GM23338 (cell line): Measurements from ENCODE around the gene SLC41A3. TPM values are rescaled to one million over a fixed set of nuclear protein-coding genes. Genes with fewer than 3 reads are reported as not detected.

Experiments used
- ATAC-seq: fragments of 200-7000 bp; cut with Tn5 transposase; 3 replicates; pipeline ENCODE4 v1.9.1; 2020
- DNase-seq: peaks from one replicate; pipeline ENCODE4 v3.0.0-alpha.2; 2015; ENCODE audit warnings: low spot score
- H2AFZ ChIP-seq: fragments of 200-600 bp; sonication (generic); 2 replicates; pipeline ENCODE4 v1.8.0; 2016; ENCODE audit warnings: antibody characterized with exemption, mild to moderate bottlenecking, moderate library complexity
- H3F3A ChIP-seq: fragments of 200-600 bp; sonication (generic); replicated peaks from 2 replicates; pipeline ENCODE4 v1.8.0; 2017; ENCODE audit warnings: antibody characterized with exemption, mixed run types, low read depth
- H3K27ac ChIP-seq: fragments of 200-600 bp; sonication (generic); 2 replicates; pipeline ENCODE4 v1.6.1; 2016; ENCODE audit warnings: low read depth
- H3K27me3 ChIP-seq: fragments of 200-600 bp; sonication (generic); 2 replicates; pipeline ENCODE4 v1.8.0; 2016; ENCODE audit warnings: mild to moderate bottlenecking, mixed run types, moderate library complexity; ENCODE audit not compliant: insufficient read depth
- H3K36me3 ChIP-seq: fragments of 200-600 bp; sonication (generic); 2 replicates; pipeline ENCODE4 v1.8.0; 2016; ENCODE audit warnings: mild to moderate bottlenecking; ENCODE audit not compliant: insufficient read depth
- H3K4me1 ChIP-seq: fragments of 200-600 bp; sonication (generic); 2 replicates; pipeline ENCODE4 v1.8.0; 2016; ENCODE audit warnings: mild to moderate bottlenecking, moderate library complexity; ENCODE audit not compliant: insufficient read depth
- H3K4me2 ChIP-seq: fragments of 200-600 bp; sonication (generic); 2 replicates; pipeline ENCODE4 v1.7.1; 2017; ENCODE audit warnings: mixed run types
- H3K4me3 ChIP-seq: fragments of 200-600 bp; sonication (generic); 2 replicates; pipeline ENCODE4 v1.6.1; 2016; ENCODE audit warnings: mixed run types
- H3K79me2 ChIP-seq: fragments of 200-600 bp; sonication (generic); replicated peaks from 2 replicates; pipeline ENCODE4 v1.8.0; 2017; ENCODE audit warnings: mild to moderate bottlenecking; ENCODE audit not compliant: insufficient read depth
- H3K9me2 ChIP-seq: fragments of 200-600 bp; sonication (generic); 2 replicates; pipeline ENCODE4 v1.8.0; 2017; ENCODE audit not compliant: insufficient read depth
- H4K20me1 ChIP-seq: fragments of 200-600 bp; sonication (generic); replicated peaks from 2 replicates; pipeline ENCODE4 v1.8.0; 2017; ENCODE audit warnings: mild to moderate bottlenecking; ENCODE audit not compliant: insufficient read depth
- H3K27ac Mint-ChIP-seq: 2 replicates; pipeline ENCODE4 v1.8.0; 2020; ENCODE audit warnings: inconsistent platforms, mild to moderate bottlenecking, moderate library complexity, mixed read lengths
- H3K27me3 Mint-ChIP-seq: 3 replicates; pipeline ENCODE4 v1.8.0; 2022; ENCODE audit warnings: low read depth, mild to moderate bottlenecking, moderate library complexity, mixed read lengths, inconsistent platforms; ENCODE audit not compliant: insufficient read depth, poor library complexity
- H3K36me3 Mint-ChIP-seq: 3 replicates; pipeline ENCODE4 v1.8.0; 2021; ENCODE audit warnings: low read depth, mild to moderate bottlenecking, inconsistent platforms, moderate library complexity, mixed read lengths
- H3K4me1 Mint-ChIP-seq: 3 replicates; pipeline ENCODE4 v1.8.0; 2020; ENCODE audit warnings: mild to moderate bottlenecking, inconsistent platforms, mixed read lengths
- H3K4me3 Mint-ChIP-seq: 3 replicates; pipeline ENCODE4 v1.8.0; 2021; ENCODE audit warnings: moderate library complexity, mild to moderate bottlenecking, inconsistent platforms, mixed read lengths
- H3K9me3 Mint-ChIP-seq: 3 replicates; pipeline ENCODE4 v1.8.0; 2020; ENCODE audit warnings: moderate library complexity, mild to moderate bottlenecking, inconsistent platforms, mixed read lengths
- EZH2 ChIP-seq: fragments of 200-600 bp; sonication (generic); IDR thresholded peaks from one replicate; pipeline ENCODE4 v1.8.0; 2017; ENCODE audit warnings: antibody characterized with exemption, mild to moderate bottlenecking, low read depth; ENCODE audit not compliant: unreplicated experiment
- EZH2phosphoT487 ChIP-seq: fragments of 200-600 bp; sonication (generic); IDR thresholded peaks from one replicate; pipeline ENCODE4 v1.8.1; 2018; ENCODE audit warnings: antibody characterized with exemption; ENCODE audit not compliant: unreplicated experiment
- JUNB ChIP-seq: IDR thresholded peaks from one replicate; pipeline ENCODE4 v1.6.1; 2016; ENCODE audit warnings: antibody characterized with exemption; ENCODE audit not compliant: unreplicated experiment
- NANOG ChIP-seq: IDR thresholded peaks from 2 replicates; pipeline ENCODE4 v1.6.1; 2016; ENCODE audit warnings: antibody characterized with exemption, borderline replicate concordance
- POLR2AphosphoS5 ChIP-seq: IDR thresholded peaks from 2 replicates; pipeline ENCODE4 v1.6.1; 2016; ENCODE audit warnings: antibody characterized with exemption, low read depth
- STAT1 ChIP-seq: IDR thresholded peaks from one replicate; pipeline ENCODE4 v1.6.1; 2016; ENCODE audit warnings: antibody characterized with exemption; ENCODE audit not compliant: unreplicated experiment
- ZNF114 ChIP-seq: fragments of 250-450 bp; sonication (Bioruptor Pico); IDR thresholded peaks from 2 replicates; pipeline ENCODE4 v1.5.0; 2020; ENCODE audit warnings: mild to moderate bottlenecking, moderate library complexity
- ZNF331 ChIP-seq: fragments of 250-450 bp; sonication (Bioruptor Pico); IDR thresholded peaks from 2 replicates; pipeline ENCODE4 v1.5.0; 2020; ENCODE audit warnings: low read depth, mild to moderate bottlenecking, moderate library complexity
- polyA plus RNA-seq: library from polyadenylated mRNA; unstranded; fragments of >200 nt; fragmentation: Nextera tagmentation; extraction: Ambion mirVana; gene quantifications from 2 replicates; pipeline ENCODE4 v1.2.1, GENCODE V29; 2016
- total RNA-seq: library from RNA; depleted of rRNA; stranded (reverse); fragments of >200 nt; shearing (Covaris generic); gene quantifications from 2 replicates; pipeline ENCODE4 v1.2.3, GENCODE V29; 2014
- TF ChIP-seq, protein P1 (sequence below): IDR thresholded peaks from one replicate; pipeline ENCODE4 v1.6.1; 2018; ENCODE audit warnings: antibody characterized with exemption; ENCODE audit not compliant: unreplicated experiment
- TF ChIP-seq, protein P2 (sequence below): fragments of 250-450 bp; sonication (Bioruptor Pico); IDR thresholded peaks from 2 replicates; pipeline ENCODE4 v1.5.0; 2020; ENCODE audit warnings: mild to moderate bottlenecking, moderate library complexity
- TF ChIP-seq, protein P3 (sequence below): IDR thresholded peaks from 2 replicates; pipeline ENCODE4 v1.6.1; 2016; ENCODE audit warnings: antibody characterized with exemption

The SLC41A3 gene
- total and polyA plus RNA-seq, 2 experiments from 2014 or later, result 12.1 to 29.8 TPM

DNA sequence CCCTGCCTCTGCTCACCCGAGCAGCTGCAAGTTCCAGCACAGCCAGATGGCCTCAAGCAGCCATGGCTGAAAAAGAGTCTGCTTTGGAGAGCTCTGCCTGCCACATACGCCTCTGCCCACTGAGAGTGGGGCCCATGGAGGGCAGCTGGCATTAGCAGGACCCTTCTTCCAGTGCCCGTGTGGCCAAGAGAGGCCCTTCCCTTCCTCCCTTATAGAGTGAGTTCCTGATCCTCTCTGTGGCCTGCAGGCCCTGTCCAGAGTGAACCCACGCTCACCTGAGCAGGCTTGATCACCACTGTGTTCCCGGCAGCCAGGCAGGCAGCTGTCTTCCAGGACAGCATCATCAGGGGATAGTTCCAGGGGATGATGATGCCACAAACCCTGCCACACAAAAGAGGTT is 41.4 kb upstream of the SLC41A3 start:
- Histone ChIP-seq H3K4me2 (no peak overlapping the region), H3K9me2 (no peaks in the 10 kb centered on the region), H3K4me1 (no peaks in the 10 kb centered on the region; the same call in 1 of the 2 replicates), H2AFZ (no peak overlapping the region), H3K4me3 (no peak overlapping the region), H4K20me1 (no peaks in the 10 kb centered on the region), H3K36me3 (no peaks in the 10 kb centered on the region), H3F3A (no peaks in the 10 kb centered on the region), H3K79me2 (no peaks in the 10 kb centered on the region), H3K27ac (no peak overlapping the region), H3K27me3 (no peaks in the 10 kb centered on the region)
- DNase-seq (no peak), ATAC-seq (no peak)
- Mint-ChIP-seq H3K27me3 (peaks cover 12% of the 10 kb centered on the region), H3K4me3 (no peak overlapping the region), H3K27ac (no peak overlapping the region), H3K4me1 (peaks cover 20% of the 10 kb centered on the region), H3K9me3 (no peaks in the 10 kb centered on the region), H3K36me3 (no peaks in the 10 kb centered on the region)
- TF ChIP-seq STAT1 (no peak), EZH2 (no peak), EZH2phosphoT487 (no peak), ZNF331 (CRISPR knock-in tag) (no peak), NANOG (no peak), POLR2AphosphoS5 (no peak), ZNF114 (no peak), JUNB (no peak)
- TF ChIP-seq, protein P1, sequence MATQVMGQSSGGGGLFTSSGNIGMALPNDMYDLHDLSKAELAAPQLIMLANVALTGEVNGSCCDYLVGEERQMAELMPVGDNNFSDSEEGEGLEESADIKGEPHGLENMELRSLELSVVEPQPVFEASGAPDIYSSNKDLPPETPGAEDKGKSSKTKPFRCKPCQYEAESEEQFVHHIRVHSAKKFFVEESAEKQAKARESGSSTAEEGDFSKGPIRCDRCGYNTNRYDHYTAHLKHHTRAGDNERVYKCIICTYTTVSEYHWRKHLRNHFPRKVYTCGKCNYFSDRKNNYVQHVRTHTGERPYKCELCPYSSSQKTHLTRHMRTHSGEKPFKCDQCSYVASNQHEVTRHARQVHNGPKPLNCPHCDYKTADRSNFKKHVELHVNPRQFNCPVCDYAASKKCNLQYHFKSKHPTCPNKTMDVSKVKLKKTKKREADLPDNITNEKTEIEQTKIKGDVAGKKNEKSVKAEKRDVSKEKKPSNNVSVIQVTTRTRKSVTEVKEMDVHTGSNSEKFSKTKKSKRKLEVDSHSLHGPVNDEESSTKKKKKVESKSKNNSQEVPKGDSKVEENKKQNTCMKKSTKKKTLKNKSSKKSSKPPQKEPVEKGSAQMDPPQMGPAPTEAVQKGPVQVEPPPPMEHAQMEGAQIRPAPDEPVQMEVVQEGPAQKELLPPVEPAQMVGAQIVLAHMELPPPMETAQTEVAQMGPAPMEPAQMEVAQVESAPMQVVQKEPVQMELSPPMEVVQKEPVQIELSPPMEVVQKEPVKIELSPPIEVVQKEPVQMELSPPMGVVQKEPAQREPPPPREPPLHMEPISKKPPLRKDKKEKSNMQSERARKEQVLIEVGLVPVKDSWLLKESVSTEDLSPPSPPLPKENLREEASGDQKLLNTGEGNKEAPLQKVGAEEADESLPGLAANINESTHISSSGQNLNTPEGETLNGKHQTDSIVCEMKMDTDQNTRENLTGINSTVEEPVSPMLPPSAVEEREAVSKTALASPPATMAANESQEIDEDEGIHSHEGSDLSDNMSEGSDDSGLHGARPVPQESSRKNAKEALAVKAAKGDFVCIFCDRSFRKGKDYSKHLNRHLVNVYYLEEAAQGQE, result no peak
- TF ChIP-seq, protein P2, sequence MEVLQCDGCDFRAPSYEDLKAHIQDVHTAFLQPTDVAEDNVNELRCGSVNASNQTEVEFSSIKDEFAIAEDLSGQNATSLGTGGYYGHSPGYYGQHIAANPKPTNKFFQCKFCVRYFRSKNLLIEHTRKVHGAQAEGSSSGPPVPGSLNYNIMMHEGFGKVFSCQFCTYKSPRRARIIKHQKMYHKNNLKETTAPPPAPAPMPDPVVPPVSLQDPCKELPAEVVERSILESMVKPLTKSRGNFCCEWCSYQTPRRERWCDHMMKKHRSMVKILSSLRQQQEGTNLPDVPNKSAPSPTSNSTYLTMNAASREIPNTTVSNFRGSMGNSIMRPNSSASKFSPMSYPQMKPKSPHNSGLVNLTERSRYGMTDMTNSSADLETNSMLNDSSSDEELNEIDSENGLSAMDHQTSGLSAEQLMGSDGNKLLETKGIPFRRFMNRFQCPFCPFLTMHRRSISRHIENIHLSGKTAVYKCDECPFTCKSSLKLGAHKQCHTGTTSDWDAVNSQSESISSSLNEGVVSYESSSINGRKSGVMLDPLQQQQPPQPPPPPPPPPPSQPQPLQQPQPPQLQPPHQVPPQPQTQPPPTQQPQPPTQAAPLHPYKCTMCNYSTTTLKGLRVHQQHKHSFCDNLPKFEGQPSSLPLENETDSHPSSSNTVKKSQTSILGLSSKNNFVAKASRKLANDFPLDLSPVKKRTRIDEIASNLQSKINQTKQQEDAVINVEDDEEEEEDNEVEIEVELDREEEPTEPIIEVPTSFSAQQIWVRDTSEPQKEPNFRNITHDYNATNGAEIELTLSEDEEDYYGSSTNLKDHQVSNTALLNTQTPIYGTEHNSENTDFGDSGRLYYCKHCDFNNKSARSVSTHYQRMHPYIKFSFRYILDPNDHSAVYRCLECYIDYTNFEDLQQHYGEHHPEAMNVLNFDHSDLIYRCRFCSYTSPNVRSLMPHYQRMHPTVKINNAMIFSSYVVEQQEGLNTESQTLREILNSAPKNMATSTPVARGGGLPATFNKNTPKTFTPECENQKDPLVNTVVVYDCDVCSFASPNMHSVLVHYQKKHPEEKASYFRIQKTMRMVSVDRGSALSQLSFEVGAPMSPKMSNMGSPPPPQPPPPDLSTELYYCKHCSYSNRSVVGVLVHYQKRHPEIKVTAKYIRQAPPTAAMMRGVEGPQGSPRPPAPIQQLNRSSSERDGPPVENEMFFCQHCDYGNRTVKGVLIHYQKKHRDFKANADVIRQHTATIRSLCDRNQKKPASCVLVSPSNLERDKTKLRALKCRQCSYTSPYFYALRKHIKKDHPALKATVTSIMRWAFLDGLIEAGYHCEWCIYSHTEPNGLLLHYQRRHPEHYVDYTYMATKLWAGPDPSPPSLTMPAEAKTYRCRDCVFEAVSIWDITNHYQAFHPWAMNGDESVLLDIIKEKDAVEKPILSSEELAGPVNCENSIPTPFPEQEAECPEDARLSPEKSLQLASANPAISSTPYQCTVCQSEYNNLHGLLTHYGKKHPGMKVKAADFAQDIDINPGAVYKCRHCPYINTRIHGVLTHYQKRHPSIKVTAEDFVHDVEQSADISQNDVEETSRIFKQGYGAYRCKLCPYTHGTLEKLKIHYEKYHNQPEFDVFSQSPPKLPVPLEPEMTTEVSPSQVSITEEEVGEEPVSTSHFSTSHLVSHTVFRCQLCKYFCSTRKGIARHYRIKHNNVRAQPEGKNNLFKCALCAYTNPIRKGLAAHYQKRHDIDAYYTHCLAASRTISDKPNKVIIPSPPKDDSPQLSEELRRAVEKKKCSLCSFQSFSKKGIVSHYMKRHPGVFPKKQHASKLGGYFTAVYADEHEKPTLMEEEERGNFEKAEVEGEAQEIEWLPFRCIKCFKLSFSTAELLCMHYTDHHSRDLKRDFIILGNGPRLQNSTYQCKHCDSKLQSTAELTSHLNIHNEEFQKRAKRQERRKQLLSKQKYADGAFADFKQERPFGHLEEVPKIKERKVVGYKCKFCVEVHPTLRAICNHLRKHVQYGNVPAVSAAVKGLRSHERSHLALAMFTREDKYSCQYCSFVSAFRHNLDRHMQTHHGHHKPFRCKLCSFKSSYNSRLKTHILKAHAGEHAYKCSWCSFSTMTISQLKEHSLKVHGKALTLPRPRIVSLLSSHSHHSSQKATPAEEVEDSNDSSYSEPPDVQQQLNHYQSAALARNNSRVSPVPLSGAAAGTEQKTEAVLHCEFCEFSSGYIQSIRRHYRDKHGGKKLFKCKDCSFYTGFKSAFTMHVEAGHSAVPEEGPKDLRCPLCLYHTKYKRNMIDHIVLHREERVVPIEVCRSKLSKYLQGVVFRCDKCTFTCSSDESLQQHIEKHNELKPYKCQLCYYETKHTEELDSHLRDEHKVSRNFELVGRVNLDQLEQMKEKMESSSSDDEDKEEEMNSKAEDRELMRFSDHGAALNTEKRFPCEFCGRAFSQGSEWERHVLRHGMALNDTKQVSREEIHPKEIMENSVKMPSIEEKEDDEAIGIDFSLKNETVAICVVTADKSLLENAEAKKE (CRISPR knock-in tag), result no peak
- TF ChIP-seq, protein P3, sequence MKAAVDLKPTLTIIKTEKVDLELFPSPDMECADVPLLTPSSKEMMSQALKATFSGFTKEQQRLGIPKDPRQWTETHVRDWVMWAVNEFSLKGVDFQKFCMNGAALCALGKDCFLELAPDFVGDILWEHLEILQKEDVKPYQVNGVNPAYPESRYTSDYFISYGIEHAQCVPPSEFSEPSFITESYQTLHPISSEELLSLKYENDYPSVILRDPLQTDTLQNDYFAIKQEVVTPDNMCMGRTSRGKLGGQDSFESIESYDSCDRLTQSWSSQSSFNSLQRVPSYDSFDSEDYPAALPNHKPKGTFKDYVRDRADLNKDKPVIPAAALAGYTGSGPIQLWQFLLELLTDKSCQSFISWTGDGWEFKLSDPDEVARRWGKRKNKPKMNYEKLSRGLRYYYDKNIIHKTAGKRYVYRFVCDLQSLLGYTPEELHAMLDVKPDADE, result no peak
